Hepatocyte (in vitro differentiated cells): ENCODE results near the gene SH3BP2.

Experiments
- EZH2 ChIP-seq: fragments of 200-600 bp; sonication (generic); IDR thresholded peaks from 2 replicates; pipeline ENCODE4 v1.6.1; 2016; ENCODE audit warnings: antibody characterized with exemption, mild to moderate bottlenecking, borderline replicate concordance
- EZH2phosphoT487 ChIP-seq: fragments of 200-600 bp; sonication (generic); IDR thresholded peaks from one replicate; pipeline ENCODE4 v1.6.1; 2018; ENCODE audit warnings: antibody characterized with exemption, mild to moderate bottlenecking, low read depth, moderate library complexity; ENCODE audit not compliant: unreplicated experiment, severe bottlenecking
- TF ChIP-seq, protein P1 (sequence below): fragments of 200-600 bp; sonication (generic); IDR thresholded peaks from 2 replicates; pipeline ENCODE4 v1.5.1; 2016; ENCODE audit warnings: antibody characterized with exemption, mild to moderate bottlenecking; ENCODE audit not compliant: poor library complexity

DNA sequence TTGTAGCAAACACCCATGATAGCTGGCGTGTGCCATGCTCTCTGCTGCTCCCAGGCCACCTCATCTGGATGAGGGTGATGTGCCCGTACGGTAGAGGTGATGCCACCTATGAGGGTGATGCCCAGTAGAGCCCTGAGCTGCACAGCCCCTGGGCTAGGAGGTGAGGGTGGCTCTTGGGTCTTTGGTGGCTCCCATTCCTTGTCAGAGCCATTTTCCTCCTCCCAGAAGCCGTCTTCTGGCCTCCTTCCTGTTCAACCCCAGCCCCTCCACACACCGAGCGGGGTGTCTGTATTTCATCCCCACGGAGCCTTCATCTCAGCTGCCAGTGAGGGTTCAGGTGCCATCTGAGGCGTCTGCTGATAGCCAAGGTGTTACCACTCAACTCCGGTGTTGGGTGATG is 24.8 kb upstream of the SH3BP2 start:
- TF ChIP-seq EZH2 (no peak), EZH2phosphoT487 (no peak)
- TF ChIP-seq, protein P1, sequence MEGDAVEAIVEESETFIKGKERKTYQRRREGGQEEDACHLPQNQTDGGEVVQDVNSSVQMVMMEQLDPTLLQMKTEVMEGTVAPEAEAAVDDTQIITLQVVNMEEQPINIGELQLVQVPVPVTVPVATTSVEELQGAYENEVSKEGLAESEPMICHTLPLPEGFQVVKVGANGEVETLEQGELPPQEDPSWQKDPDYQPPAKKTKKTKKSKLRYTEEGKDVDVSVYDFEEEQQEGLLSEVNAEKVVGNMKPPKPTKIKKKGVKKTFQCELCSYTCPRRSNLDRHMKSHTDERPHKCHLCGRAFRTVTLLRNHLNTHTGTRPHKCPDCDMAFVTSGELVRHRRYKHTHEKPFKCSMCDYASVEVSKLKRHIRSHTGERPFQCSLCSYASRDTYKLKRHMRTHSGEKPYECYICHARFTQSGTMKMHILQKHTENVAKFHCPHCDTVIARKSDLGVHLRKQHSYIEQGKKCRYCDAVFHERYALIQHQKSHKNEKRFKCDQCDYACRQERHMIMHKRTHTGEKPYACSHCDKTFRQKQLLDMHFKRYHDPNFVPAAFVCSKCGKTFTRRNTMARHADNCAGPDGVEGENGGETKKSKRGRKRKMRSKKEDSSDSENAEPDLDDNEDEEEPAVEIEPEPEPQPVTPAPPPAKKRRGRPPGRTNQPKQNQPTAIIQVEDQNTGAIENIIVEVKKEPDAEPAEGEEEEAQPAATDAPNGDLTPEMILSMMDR, result no peak
